ENCODE data around the gene ALDOA.

DNA sequence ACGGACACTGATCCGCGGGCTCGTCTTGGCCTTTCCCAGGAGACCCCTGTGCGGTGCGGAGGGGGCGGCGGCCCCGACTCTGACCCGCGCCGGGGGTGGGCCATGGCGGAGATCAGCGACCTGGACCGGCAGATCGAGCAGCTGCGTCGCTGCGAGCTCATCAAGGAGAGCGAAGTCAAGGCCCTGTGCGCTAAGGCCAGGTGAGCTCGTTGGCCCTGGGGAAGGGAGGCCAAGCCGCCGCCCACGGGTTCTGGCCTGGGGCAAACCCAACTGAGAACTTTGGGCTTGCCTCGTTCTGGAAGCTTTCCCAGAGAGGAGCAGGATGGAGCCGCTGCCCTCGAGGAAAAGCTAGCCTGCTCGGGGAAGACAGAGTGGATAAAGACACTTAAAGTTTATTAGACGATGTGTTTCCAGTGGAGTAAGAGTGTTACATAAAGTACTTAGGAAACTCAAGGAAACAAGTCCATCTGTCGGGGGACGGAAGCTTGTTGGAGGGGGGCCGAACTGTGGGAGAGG, 10.8 kb downstream of the ALDOA start:
- TF ChIP-seq, protein P1, sequence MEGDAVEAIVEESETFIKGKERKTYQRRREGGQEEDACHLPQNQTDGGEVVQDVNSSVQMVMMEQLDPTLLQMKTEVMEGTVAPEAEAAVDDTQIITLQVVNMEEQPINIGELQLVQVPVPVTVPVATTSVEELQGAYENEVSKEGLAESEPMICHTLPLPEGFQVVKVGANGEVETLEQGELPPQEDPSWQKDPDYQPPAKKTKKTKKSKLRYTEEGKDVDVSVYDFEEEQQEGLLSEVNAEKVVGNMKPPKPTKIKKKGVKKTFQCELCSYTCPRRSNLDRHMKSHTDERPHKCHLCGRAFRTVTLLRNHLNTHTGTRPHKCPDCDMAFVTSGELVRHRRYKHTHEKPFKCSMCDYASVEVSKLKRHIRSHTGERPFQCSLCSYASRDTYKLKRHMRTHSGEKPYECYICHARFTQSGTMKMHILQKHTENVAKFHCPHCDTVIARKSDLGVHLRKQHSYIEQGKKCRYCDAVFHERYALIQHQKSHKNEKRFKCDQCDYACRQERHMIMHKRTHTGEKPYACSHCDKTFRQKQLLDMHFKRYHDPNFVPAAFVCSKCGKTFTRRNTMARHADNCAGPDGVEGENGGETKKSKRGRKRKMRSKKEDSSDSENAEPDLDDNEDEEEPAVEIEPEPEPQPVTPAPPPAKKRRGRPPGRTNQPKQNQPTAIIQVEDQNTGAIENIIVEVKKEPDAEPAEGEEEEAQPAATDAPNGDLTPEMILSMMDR (IDR thresholded peaks at IDR 0.05) = no peak
- no peak for TF ChIP-seq POLR2AphosphoS5 (IDR thresholded peaks at IDR 0.05)
- no peak for TF ChIP-seq POLR2A (IDR thresholded peaks at IDR 0.05)
